HG03135 (cell line): Measurements from ENCODE around the gene KCND3.

ENCODE experiments used
- ATAC-seq: cut with Tn5 transposase; IDR thresholded peaks from one replicate; pipeline ENCODE4 v1.9.1; 2021; ENCODE audit warnings: mild to moderate bottlenecking, moderate library complexity; ENCODE audit not compliant: unreplicated experiment

The KCND3 gene

GRCh38 chr1:111884772-111885443, 104.6 kb downstream of the KCND3 start:
- ATAC-seq, result no peak

GRCh38 chr1:111882986-111883560, 106.4 kb downstream of the KCND3 start:
- ATAC-seq, result no peak

GRCh38 chr1:111882559-111882958, 106.9 kb downstream of the KCND3 start:
- no peak for ATAC-seq

GRCh38 chr1:111880881-111881837, 108.3 kb downstream of the KCND3 start:
- no peak for ATAC-seq

GRCh38 chr1:111879081-111879480, 110.4 kb downstream of the KCND3 start:
- no peak for ATAC-seq

GRCh38 chr1:111878649-111879048, 110.8 kb downstream of the KCND3 start:
- no peak for ATAC-seq

- no peak for ATAC-seq
Measured at GRCh38 chr1:111878091-111878490, 111.4 kb downstream of the KCND3 start.

GRCh38 chr1:111876631-111877030, 112.8 kb downstream of the KCND3 start:
- ATAC-seq, result no peak

GRCh38 chr1:111875640-111876039, 113.8 kb downstream of the KCND3 start:
- no peak for ATAC-seq

GRCh38 chr1:111873460-111874030, 115.9 kb downstream of the KCND3 start:
- no peak for ATAC-seq

- ATAC-seq, result no peak
Measured at GRCh38 chr1:111870181-111870580, 119.3 kb downstream of the KCND3 start.

GRCh38 chr1:111867868-111868440, 121.5 kb downstream of the KCND3 start:
- no peak for ATAC-seq

- ATAC-seq, result no peak
Measured at GRCh38 chr1:111864862-111865261, 124.6 kb downstream of the KCND3 start.

GRCh38 chr1:111863401-111863800, 126.1 kb downstream of the KCND3 start:
- ATAC-seq, result no peak

- ATAC-seq, result no peak
Measured at GRCh38 chr1:111862599-111862998, 126.9 kb downstream of the KCND3 start.

GRCh38 chr1:111861523-111861922, 127.9 kb downstream of the KCND3 start:
- ATAC-seq, result no peak

GRCh38 chr1:111857194-111857651, 132.2 kb downstream of the KCND3 start:
- ATAC-seq, result no peak

- ATAC-seq, result no peak
Measured at GRCh38 chr1:111856411-111857185, 132.9 kb downstream of the KCND3 start.

GRCh38 chr1:111855260-111855659, 134.2 kb downstream of the KCND3 start:
- no peak for ATAC-seq

- no peak for ATAC-seq
Measured at GRCh38 chr1:111852261-111852721, 137.2 kb downstream of the KCND3 start.
